ENCODE results near the gene PROC.

Gene PROC

DNA sequence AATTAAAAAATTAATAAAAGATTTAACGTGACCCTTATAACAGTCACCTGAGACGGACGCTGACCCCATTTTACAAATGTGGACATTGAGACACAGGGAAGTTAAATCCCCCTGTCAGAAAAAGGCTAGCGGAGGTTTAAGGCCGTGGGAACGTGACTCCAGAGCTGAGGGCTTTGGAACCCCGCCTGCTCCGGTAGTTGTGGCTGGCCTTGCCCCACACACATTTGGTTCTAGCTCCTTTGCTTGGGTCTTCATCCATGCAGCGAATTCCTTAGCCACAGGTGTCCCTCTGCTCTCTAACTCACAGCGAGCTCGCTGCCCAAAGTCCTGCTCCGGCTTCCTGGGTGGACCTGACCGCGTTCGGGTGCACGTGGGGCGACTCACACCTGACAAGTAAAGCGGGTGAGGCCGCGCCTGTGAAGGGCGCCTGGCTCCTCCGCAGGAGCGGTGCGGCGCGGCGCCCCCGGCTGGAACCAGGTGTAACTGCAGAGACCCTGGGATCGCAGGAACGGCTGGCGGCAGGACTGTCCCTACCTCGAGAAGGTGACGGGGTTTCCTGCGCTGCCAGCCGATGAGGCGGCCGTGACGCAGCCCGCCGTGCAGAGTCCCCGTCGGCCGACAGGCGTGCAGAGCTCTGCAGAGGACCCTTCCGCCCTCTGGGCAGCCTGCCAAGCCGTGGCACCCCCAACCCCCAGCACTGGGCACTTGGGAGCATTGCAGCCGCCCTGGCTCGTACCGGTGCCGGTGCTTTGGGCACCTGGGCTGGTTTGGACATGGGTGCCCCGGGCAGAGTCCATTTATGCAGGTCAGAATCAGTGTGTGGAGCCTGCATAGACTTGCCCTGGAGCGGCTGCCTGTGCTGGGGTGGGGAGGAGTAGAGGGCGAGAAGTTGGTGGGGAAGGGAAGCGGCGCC, 2.4 kb upstream of the PROC start:
- no peak overlapping the region for H3K27ac ChIP-seq (ENCODE audit: low read length)
- H3K9ac ChIP-seq (ENCODE audit: low read length in 2 of 2) = peak overlapping the region in 1 of 2 donors; percentile 36
- H3K4me3 ChIP-seq (ENCODE audit: low read length in 2 of 2) = peak overlapping the region; percentile 51 to 73
- no peaks in the 10 kb centered on the region for H3K9me3 ChIP-seq (ENCODE audit: control insufficient read depth in 2 of 2, low read length in 2 of 2)
- H3K36me3 ChIP-seq (ENCODE audit: control insufficient read depth in 2 of 2, insufficient read depth in 2 of 2, low read length in 2 of 2) = no peaks in the 10 kb centered on the region
- peaks cover 14 to 30% of the 10 kb centered on the region in 2 donors for H3K27me3 ChIP-seq (ENCODE audit: control insufficient read depth in 1 of 2, insufficient read depth in 2 of 2, low read length in 2 of 2)
- H3K4me1 ChIP-seq (ENCODE audit: control insufficient read depth, insufficient read depth, low read length) = peaks cover 10% of the 10 kb centered on the region

- Histone ChIP-seq H3K27me3 (ENCODE audit: control insufficient read depth in 1 of 2, insufficient read depth in 2 of 2, low read length in 2 of 2) (peaks cover 20 to 32% of the 10 kb centered on the region in 2 donors), H3K9me3 (ENCODE audit: control insufficient read depth in 2 of 2, low read length in 2 of 2) (no peaks in the 10 kb centered on the region), H3K9ac (ENCODE audit: low read length in 2 of 2) (no peak overlapping the region), H3K27ac (ENCODE audit: low read length) (no peak overlapping the region), H3K4me1 (ENCODE audit: control insufficient read depth, insufficient read depth, low read length) (peaks cover 10% of the 10 kb centered on the region), H3K4me3 (ENCODE audit: low read length in 2 of 2) (peak overlapping the region; percentile 51 to 73), H3K36me3 (ENCODE audit: control insufficient read depth in 2 of 2, insufficient read depth in 2 of 2, low read length in 2 of 2) (no peaks in the 10 kb centered on the region)
Measured at GRCh38 chr2:127416506-127417001, 1.7 kb upstream of the PROC start.

DNA sequence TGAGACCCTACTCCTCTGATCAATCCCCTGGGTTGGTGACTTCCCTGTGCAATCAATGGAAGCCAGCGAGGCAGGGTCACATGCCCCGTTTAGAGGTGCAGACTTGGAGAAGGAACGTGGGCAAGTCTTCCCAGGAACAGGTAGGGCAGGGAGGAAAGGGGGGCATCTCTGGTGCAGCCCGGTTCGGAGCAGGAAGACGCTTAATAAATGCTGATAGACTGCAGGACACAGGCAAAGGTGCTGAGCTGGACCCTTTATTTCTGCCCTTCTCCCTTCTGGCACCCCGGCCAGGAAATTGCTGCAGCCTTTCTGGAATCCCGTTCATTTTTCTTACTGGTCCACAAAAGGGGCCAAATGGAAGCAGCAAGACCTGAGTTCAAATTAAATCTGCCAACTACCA, 821 bp upstream of the PROC start:
- H3K9ac ChIP-seq (ENCODE audit: low read length in 2 of 2) = no peak overlapping the region
- no peaks in the 10 kb centered on the region for H3K9me3 ChIP-seq (ENCODE audit: control insufficient read depth in 2 of 2, low read length in 2 of 2)
- peaks cover 11% of the 10 kb centered on the region for H3K4me1 ChIP-seq (ENCODE audit: control insufficient read depth, insufficient read depth, low read length)

DNA sequence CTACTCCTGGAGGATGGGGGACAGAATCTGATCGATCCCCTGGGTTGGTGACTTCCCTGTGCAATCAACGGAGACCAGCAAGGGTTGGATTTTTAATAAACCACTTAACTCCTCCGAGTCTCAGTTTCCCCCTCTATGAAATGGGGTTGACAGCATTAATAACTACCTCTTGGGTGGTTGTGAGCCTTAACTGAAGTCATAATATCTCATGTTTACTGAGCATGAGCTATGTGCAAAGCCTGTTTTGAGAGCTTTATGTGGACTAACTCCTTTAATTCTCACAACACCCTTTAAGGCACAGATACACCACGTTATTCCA, 844 bp downstream of the PROC start:
- peaks cover 18% of the 10 kb centered on the region for H3K4me1 ChIP-seq (ENCODE audit: control insufficient read depth, insufficient read depth, low read length)
- H3K27me3 ChIP-seq (ENCODE audit: control insufficient read depth in 1 of 2, insufficient read depth in 2 of 2, low read length in 2 of 2) = peaks cover 42 to 48% of the 10 kb centered on the region in 2 donors
- no peak overlapping the region for H3K9ac ChIP-seq (ENCODE audit: low read length in 2 of 2)
- no peak overlapping the region for H3K27ac ChIP-seq (ENCODE audit: low read length)
- H3K36me3 ChIP-seq (ENCODE audit: control insufficient read depth in 2 of 2, insufficient read depth in 2 of 2, low read length in 2 of 2) = no peaks in the 10 kb centered on the region
- no peak overlapping the region for H3K4me3 ChIP-seq (ENCODE audit: low read length in 2 of 2)
- H3K9me3 ChIP-seq (ENCODE audit: control insufficient read depth in 2 of 2, low read length in 2 of 2) = no peaks in the 10 kb centered on the region

More for the DNA sequence above, 821 bp upstream of the PROC start:
- peaks cover 28 to 41% of the 10 kb centered on the region in 2 donors for H3K27me3 ChIP-seq (ENCODE audit: control insufficient read depth in 1 of 2, insufficient read depth in 2 of 2, low read length in 2 of 2)
- H3K27ac ChIP-seq (ENCODE audit: low read length) = no peak overlapping the region
- H3K36me3 ChIP-seq (ENCODE audit: control insufficient read depth in 2 of 2, insufficient read depth in 2 of 2, low read length in 2 of 2) = no peaks in the 10 kb centered on the region
- H3K4me3 ChIP-seq (ENCODE audit: low read length in 2 of 2) = no peak overlapping the region

GRCh38 chr2:127419448-127420038, 1.3 kb downstream of the PROC start:
- Histone ChIP-seq H3K9me3 (ENCODE audit: control insufficient read depth in 2 of 2, low read length in 2 of 2) (no peaks in the 10 kb centered on the region), H3K4me3 (ENCODE audit: low read length in 2 of 2) (no peak overlapping the region), H3K36me3 (ENCODE audit: control insufficient read depth in 2 of 2, insufficient read depth in 2 of 2, low read length in 2 of 2) (no peaks in the 10 kb centered on the region), H3K27ac (ENCODE audit: low read length) (no peak overlapping the region), H3K27me3 (ENCODE audit: control insufficient read depth in 1 of 2, insufficient read depth in 2 of 2, low read length in 2 of 2) (peaks cover 42 to 48% of the 10 kb centered on the region in 2 donors), H3K9ac (ENCODE audit: low read length in 2 of 2) (no peak overlapping the region), H3K4me1 (ENCODE audit: control insufficient read depth, insufficient read depth, low read length) (peaks cover 18% of the 10 kb centered on the region)

GRCh38 chr2:127420039-127420864, 2.0 kb downstream of the PROC start:
- Histone ChIP-seq H3K36me3 (ENCODE audit: control insufficient read depth in 2 of 2, insufficient read depth in 2 of 2, low read length in 2 of 2) (no peaks in the 10 kb centered on the region), H3K27ac (ENCODE audit: low read length) (no peak overlapping the region), H3K9ac (ENCODE audit: low read length in 2 of 2) (no peak overlapping the region), H3K4me1 (ENCODE audit: control insufficient read depth, insufficient read depth, low read length) (peaks cover 18% of the 10 kb centered on the region), H3K4me3 (ENCODE audit: low read length in 2 of 2) (no peak overlapping the region), H3K27me3 (ENCODE audit: control insufficient read depth in 1 of 2, insufficient read depth in 2 of 2, low read length in 2 of 2) (peaks cover 42 to 53% of the 10 kb centered on the region in 2 donors), H3K9me3 (ENCODE audit: control insufficient read depth in 2 of 2, low read length in 2 of 2) (no peaks in the 10 kb centered on the region)

DNA sequence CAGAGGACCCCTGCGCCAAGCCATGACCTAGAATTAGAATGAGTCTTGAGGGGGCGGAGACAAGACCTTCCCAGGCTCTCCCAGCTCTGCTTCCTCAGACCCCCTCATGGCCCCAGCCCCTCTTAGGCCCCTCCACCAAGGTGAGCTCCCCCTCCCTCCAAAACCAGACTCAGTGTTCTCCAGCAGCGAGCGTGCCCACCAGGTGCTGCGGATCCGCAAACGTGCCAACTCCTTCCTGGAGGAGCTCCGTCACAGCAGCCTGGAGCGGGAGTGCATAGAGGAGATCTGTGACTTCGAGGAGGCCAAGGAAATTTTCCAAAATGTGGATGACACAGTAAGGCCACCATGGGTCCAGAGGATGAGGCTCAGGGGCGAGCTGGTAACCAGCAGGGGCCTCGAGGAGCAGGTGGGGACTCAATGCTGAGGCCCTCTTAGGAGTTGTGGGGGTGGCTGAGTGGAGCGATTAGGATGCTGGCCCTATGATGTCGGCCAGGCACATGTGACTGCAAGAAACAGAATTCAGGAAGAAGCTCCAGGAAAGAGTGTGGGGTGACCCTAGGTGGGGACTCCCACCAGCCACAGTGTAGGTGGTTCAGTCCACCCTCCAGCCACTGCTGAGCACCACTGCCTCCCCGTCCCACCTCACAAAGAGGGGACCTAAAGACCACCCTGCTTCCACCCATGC, 3.0 kb downstream of the PROC start:
- Histone ChIP-seq H3K27ac (ENCODE audit: low read length) (no peak overlapping the region), H3K36me3 (ENCODE audit: control insufficient read depth in 2 of 2, insufficient read depth in 2 of 2, low read length in 2 of 2) (no peaks in the 10 kb centered on the region), H3K4me1 (ENCODE audit: control insufficient read depth, insufficient read depth, low read length) (peaks cover 11% of the 10 kb centered on the region), H3K4me3 (ENCODE audit: low read length in 2 of 2) (no peak overlapping the region), H3K9me3 (ENCODE audit: control insufficient read depth in 2 of 2, low read length in 2 of 2) (no peaks in the 10 kb centered on the region), H3K9ac (ENCODE audit: low read length in 2 of 2) (no peak overlapping the region), H3K27me3 (ENCODE audit: control insufficient read depth in 1 of 2, insufficient read depth in 2 of 2, low read length in 2 of 2) (peaks cover 44 to 57% of the 10 kb centered on the region in 2 donors)

- Histone ChIP-seq H3K36me3 (ENCODE audit: control insufficient read depth in 2 of 2, insufficient read depth in 2 of 2, low read length in 2 of 2) (no peaks in the 10 kb centered on the region), H3K9me3 (ENCODE audit: control insufficient read depth in 2 of 2, low read length in 2 of 2) (no peaks in the 10 kb centered on the region), H3K27ac (ENCODE audit: low read length) (no peak overlapping the region), H3K27me3 (ENCODE audit: control insufficient read depth in 1 of 2, insufficient read depth in 2 of 2, low read length in 2 of 2) (peaks cover 36 to 49% of the 10 kb centered on the region in 2 donors), H3K4me3 (ENCODE audit: low read length in 2 of 2) (no peak overlapping the region), H3K4me1 (ENCODE audit: control insufficient read depth, insufficient read depth, low read length) (peaks cover 9% of the 10 kb centered on the region), H3K9ac (ENCODE audit: low read length in 2 of 2) (no peak overlapping the region)
Measured at GRCh38 chr2:127421871-127422558, 3.8 kb downstream of the PROC start.

- Histone ChIP-seq H3K4me1 (ENCODE audit: control insufficient read depth, insufficient read depth, low read length) (peaks cover 9% of the 10 kb centered on the region), H3K9me3 (ENCODE audit: control insufficient read depth in 2 of 2, low read length in 2 of 2) (no peaks in the 10 kb centered on the region), H3K36me3 (ENCODE audit: control insufficient read depth in 2 of 2, insufficient read depth in 2 of 2, low read length in 2 of 2) (no peaks in the 10 kb centered on the region), H3K27ac (ENCODE audit: low read length) (no peak overlapping the region), H3K27me3 (ENCODE audit: control insufficient read depth in 1 of 2, insufficient read depth in 2 of 2, low read length in 2 of 2) (peaks cover 34 to 42% of the 10 kb centered on the region in 2 donors), H3K9ac (ENCODE audit: low read length in 2 of 2) (no peak overlapping the region), H3K4me3 (ENCODE audit: low read length in 2 of 2) (peak overlapping the region in 1 of 2 donors; percentile 44)
Measured at GRCh38 chr2:127422559-127423477, 4.6 kb downstream of the PROC start.

All from stomach smooth muscle (tissue), 2 donors.